HG02852 (cell line): ENCODE measurements around the gene KCNQ1.

Experiments
- ATAC-seq: cut with Tn5 transposase; IDR thresholded peaks from one replicate; pipeline ENCODE4 v1.9.1; 2021; ENCODE audit warnings: mild to moderate bottlenecking, moderate library complexity; ENCODE audit not compliant: unreplicated experiment

Gene KCNQ1

DNA sequence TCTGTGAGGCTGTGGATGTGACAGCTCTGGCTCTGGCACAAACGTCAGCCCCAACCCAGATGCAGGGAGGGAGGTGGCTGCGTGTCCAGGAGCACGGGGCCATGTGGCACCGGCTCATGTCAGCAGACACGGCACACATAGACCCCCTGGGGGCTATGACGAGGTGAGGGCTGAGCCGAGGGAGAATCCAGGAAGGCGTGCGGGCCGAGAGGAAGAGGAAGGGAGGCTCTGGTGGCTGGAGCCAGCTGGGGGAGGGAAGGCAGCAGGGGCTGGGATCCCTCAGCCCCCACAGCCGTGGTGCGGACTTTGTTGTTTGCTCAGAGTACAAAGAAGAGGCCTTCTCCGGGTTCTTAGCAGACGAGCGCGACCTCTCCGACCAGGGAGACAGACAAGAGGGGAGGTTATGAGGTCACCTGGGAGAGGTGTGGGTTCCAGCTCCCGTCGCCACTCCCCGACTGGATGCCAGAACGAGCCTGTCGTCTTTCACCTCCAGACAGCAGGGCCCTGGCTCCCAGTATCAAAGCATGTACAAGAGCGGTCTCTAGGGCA lies 394.7 kb downstream of the KCNQ1 start:
- no peak for ATAC-seq

DNA sequence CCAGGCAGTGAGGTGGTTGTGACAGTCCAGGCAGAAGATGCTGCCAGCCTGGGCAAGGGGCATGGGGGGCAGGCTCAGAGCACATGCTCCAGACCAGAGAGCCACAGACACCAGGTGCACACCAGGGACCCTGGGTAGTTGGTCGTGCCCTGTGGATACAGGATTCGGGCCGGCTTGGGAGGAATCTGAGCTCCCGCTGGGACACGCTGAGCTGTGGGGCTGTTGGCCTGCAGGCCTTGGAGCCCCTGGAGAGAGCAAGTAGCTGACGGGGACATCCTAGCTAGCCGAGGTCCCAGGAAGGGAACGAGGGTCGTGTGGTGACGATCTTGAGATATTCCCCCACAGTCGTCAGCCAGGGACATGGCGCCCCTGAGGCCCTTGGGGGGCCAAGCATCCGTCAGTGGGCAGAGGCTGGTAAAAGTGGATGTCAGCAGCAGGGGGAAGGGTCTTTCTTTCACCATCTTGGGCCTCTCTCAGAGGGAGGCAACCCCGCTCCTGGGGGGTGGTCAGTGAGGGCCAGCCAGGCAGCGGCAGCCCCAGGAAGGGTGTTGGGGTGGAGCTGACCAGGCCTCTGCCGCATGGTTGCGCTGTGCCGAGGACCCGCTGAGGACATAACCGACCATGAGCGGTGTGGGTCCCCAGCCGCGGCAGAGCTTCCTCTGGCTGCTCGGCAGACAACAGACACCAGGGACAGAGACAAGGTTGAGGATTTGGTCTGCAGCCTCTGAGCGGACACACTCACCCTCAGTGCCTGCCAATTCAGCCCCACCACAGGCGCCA lies 396.8 kb downstream of the KCNQ1 start:
- ATAC-seq: no peak

GRCh38 chr11:2842876-2843275 lies 398.1 kb downstream of the KCNQ1 start:
- no peak for ATAC-seq

DNA sequence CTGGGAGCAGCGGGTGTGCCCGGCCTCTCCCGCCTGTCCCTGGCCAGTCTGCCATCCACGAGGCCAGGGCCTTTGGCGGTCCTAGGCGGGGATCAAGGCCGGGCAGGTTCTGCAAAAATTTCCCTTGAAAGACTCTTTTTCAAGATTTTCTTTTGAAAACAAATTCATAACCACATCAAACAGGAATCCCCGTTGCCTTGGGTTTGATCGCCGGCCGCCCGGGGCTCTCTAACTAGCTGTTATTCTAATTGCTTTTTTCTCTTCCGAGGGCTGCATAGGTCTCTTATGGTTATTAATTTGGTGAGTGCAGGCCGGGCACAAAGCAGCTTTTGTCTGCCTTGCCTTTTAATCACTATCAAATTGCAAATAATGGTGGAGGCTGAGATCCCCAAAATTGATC lies 398.7 kb downstream of the KCNQ1 start:
- no peak for ATAC-seq

- ATAC-seq: no peak
Measured at GRCh38 chr11:2844116-2844842, 399.5 kb downstream of the KCNQ1 start.

DNA sequence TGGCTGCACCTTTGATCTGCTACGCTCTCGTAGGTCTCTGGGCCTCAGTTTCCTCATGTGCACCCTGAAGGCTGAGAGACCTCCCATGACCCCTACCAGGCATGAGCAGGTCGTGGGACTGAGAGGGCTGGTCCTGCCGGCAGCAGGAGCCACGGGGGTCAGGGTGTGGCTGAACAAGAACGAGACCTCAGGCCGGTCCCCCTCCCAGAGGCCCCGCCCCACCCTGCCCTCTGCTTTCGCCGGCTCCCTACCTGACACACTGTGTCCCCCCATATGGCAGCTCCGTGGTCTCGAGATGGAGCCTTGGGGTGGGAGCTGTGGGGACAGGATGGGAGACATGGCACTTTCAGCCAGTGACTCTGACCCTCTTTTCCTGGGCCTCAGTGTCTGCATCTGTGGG lies 400.2 kb downstream of the KCNQ1 start:
- no peak for ATAC-seq

GRCh38 chr11:2846056-2846455 lies 401.2 kb downstream of the KCNQ1 start:
- ATAC-seq: no peak

- ATAC-seq: no peak
Measured at GRCh38 chr11:2846470-2846869, 401.7 kb downstream of the KCNQ1 start.

- ATAC-seq: no peak
Measured at GRCh38 chr11:2847561-2847960, 402.8 kb downstream of the KCNQ1 start.

- ATAC-seq: no peak
Measured at GRCh38 chr11:2848497-2848896, 403.7 kb downstream of the KCNQ1 start.

GRCh38 chr11:2849994-2850770 lies 405.4 kb downstream of the KCNQ1 start:
- no peak for ATAC-seq

DNA sequence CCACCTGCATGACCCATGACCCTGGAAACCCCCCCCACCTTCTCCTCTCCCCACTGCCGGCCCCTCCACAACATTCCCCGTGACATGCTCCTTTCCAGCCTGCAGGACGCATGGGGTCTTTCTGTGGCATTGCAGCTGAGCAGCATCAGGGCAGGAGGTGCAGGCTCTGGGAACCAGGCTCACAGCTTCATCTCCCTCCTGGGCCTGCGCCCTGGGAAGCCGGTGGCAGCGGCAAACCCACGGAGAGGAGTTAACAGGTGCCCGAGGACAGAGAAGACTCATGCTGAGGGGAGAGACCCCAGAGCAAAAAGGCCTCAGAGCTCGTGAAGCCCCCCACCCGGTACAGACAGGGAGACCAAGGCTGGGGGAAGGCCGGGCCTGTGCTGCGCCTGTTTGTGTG lies 408.6 kb downstream of the KCNQ1 start:
- ATAC-seq: no peak

DNA sequence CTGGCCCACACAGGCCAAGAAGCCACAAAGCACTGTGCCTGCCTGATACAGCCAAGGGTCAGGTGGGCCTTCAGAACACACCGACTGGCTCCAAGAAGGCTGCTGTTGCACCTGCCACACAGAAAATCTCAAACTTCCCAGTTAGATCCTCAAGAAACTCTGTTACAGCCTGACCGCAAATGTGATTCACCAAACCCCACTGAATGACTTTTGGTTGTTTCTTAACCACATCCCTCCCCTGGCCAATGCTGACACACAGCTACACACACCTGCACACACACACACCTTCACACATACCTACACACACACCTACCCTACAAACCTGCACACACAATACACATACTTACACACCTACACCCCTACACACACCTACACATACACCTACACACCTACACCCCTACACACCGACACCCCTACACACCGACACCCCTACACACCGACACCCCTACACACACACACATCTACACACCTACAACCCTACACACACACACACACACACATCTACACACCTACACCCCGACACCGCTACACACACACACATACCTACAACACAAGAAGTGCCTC lies 409.3 kb downstream of the KCNQ1 start:
- ATAC-seq: no peak

- no peak for ATAC-seq
Measured at GRCh38 chr11:2855162-2855561, 410.4 kb downstream of the KCNQ1 start.

- no peak for ATAC-seq
Measured at GRCh38 chr11:2857276-2857675, 412.5 kb downstream of the KCNQ1 start.

- no peak for ATAC-seq
Measured at GRCh38 chr11:2857918-2858317, 413.1 kb downstream of the KCNQ1 start.

DNA sequence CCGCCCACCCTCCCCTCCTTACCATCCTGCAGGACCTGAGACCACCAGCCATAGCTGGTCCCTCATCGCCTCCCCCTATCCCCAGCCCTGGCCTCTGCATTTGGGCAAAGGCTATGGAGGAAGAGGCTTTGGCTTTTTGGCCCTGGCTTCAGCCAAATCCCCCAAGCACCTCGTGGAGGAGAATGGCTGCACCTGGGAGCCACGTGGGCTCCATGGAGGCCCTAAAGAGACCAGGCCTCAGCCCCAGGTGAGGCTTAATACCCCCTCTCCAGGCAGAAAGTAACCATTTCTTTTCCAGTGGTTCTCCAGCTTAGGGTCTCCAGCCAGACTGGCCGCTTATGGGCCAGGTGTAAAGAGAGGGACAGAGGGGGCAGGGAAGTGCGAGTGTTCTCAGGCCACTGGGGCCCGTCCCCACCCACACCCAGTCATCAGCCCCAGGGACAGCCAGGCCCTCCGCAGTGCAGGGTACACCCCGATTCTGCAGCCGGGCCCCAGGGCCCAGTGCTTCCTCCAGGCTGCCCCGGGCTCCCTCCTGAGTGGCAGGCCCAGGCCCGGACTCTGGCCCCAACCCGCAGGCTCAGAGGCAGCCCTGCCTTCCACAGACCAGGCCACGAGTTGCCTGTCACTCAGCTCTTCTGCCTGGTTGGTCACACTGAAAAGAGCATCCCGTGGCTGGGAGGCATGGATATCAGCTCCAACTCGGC lies 414.3 kb downstream of the KCNQ1 start:
- ATAC-seq: no peak

DNA sequence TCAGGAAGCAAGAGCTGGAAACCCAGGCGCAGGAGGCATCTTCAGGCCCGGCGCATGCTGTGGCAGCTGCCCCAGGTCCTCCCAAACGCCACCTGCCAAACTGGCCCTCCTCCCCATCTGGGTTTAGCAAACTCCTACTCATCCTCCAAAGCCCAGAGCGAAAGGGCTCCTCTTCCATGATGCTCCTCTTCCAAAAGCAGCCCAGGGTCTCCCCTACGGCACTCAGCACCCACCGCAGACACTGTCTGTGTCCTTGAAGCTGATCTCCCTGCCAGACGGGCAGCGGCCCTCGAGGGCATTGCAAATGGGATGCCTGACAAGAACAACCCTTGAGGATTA lies 414.9 kb downstream of the KCNQ1 start:
- ATAC-seq: no peak

GRCh38 chr11:2860636-2861035 lies 415.8 kb downstream of the KCNQ1 start:
- ATAC-seq: no peak

DNA sequence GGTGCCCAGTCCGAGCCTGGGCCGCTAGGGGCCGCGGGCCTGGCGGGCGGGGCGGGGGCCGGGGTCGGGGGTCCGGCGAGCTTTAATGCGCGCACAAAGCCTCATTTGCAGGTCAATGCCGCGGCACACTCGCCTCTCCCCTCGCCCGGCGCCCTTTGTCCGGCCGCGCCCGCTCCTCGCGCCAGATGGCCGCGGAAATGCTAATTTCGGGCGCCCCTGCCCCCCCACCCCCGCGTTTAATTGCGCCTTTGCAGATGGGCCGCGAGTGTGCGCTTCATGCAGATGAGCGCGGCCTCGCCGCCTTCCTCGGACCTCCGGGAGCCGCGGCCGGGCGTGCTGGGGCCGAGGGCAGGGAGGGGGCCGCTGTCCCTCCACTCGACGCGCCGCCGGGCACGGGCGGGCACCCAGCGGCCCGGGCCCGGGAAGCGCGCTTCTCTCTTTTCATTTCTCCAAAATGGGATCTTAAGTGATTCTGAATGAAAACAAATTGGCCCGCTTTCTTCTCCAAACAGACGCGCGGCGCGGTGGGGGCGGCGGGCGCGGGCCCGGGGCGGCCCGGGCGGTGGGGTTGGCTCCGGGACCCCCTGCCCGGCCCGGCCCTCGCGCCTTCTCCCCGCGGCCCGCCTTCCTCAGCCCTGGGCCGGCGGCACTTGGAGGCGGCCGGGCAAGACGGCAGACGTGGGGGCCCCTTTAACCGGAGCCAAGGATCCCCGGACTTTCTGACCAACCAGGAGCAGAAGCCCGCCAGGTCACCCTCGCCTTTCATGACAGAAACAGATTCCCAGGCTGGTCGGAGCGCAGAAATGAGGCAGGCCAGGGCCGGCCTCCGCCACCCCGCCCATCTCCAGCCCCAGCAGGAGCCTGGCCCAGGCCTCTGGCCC lies 417.8 kb downstream of the KCNQ1 start:
- no peak for ATAC-seq
